Kidney epithelial cell (primary cell): Measurements from ENCODE around the gene GPR42. TPM values are rescaled to one million over a fixed set of nuclear protein-coding genes. Genes with fewer than 3 reads are reported as not detected.
"Not testable (repeated sequence)": the region's sequence is repeated elsewhere in the genome, so short reads cannot be mapped to it uniquely, and the experiment has no call there.

Experiments
- DNase-seq: peaks from one replicate; pipeline ENCODE4 v3.0.0-alpha.2; 2010; ENCODE audit warnings: low read depth
- H3K27me3 ChIP-seq: 2 replicates; pipeline ENCODE4 v1.6.0; 2011; ENCODE audit warnings: low read length; ENCODE audit not compliant: control insufficient read depth, insufficient read depth
- H3K36me3 ChIP-seq: 2 replicates; pipeline ENCODE4 v1.5.1; 2011; ENCODE audit warnings: low read length; ENCODE audit not compliant: control insufficient read depth, insufficient read depth
- H3K4me3 ChIP-seq: 2 replicates; pipeline ENCODE4 v1.5.1; 2011; ENCODE audit warnings: low read depth, mild to moderate bottlenecking, control low read depth, low read length
- total RNA-seq: library from RNA; depleted of rRNA; stranded (reverse); fragments of >200 nt; gene quantifications from 2 replicates; pipeline ENCODE4 v1.2.3, GENCODE V29; 2015
- TF ChIP-seq, protein P1 (sequence below): IDR thresholded peaks from 2 replicates; pipeline ENCODE4 v1.5.1; 2011; ENCODE audit warnings: mild to moderate bottlenecking, moderate library complexity, low read length, control low read depth, inconsistent platforms; ENCODE audit not compliant: insufficient read depth, poor library complexity, severe bottlenecking

GPR42 gene
- total RNA-seq, 1 donor from 2014 or later = not detected

DNA sequence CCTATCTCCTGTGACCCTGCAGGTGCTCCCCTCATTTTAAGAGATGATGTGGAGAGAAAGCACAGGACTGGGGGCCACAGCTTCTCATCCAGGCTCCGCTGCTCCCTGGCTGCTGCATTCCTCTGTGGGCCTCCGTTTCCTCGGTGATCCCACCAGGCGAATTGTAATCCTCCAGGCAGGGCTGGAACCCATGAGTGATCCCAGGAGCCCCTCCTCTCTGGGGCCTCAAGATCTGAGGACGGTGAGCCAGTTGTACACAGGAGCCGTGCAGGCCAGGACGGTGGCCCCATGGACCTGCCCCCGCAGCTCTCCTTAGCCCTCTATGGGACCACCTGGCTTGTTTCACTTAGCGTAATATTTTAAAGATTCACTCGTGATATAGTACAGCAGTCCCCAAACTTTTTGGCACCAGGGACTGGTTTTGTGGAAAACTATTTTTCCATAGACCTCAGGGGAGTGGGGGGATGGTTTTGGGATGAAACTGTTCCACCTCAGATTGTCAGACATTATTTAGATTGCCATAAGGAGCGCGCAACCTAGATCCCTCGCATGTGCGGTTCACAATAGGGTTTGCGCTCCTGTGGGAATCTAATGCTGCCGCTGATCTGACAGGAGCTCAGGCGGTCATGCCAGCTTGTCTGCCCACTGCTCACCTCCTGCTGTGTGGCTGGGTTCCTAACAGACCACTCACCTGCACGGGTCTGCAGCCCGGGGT, 7.0 kb upstream of the GPR42 start:
- Histone ChIP-seq H3K27me3 (no peaks in the 10 kb centered on the region), H3K4me3 (no peak overlapping the region), H3K36me3 (no peaks in the 10 kb centered on the region)
- TF ChIP-seq, protein P1, sequence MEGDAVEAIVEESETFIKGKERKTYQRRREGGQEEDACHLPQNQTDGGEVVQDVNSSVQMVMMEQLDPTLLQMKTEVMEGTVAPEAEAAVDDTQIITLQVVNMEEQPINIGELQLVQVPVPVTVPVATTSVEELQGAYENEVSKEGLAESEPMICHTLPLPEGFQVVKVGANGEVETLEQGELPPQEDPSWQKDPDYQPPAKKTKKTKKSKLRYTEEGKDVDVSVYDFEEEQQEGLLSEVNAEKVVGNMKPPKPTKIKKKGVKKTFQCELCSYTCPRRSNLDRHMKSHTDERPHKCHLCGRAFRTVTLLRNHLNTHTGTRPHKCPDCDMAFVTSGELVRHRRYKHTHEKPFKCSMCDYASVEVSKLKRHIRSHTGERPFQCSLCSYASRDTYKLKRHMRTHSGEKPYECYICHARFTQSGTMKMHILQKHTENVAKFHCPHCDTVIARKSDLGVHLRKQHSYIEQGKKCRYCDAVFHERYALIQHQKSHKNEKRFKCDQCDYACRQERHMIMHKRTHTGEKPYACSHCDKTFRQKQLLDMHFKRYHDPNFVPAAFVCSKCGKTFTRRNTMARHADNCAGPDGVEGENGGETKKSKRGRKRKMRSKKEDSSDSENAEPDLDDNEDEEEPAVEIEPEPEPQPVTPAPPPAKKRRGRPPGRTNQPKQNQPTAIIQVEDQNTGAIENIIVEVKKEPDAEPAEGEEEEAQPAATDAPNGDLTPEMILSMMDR = no peak
- DNase-seq = no peak

DNA sequence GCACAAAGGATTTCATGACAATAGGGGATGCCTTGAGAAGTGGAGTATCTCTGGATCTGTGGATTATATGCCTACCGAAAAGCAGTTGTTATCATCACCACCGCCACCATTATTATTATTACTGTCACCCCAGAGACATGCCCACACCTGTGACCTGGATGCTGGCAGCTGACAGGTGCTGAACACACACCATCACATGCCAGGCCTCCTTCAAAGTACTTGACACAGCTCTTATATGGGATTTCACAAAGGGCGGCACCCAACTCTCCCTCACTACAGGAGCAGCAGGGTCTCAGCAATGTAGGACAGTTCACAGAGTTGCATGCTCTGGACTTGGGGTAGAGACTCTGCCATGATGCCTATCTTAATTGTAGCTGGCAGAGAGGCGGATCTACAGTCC, 5.6 kb upstream of the GPR42 start:
- DNase-seq = no peak
- H3K27me3 ChIP-seq = no peaks in the 10 kb centered on the region
- TF ChIP-seq, protein P1 = no peak
- no peak overlapping the region for H3K4me3 ChIP-seq
- H3K36me3 ChIP-seq = no peaks in the 10 kb centered on the region

DNA sequence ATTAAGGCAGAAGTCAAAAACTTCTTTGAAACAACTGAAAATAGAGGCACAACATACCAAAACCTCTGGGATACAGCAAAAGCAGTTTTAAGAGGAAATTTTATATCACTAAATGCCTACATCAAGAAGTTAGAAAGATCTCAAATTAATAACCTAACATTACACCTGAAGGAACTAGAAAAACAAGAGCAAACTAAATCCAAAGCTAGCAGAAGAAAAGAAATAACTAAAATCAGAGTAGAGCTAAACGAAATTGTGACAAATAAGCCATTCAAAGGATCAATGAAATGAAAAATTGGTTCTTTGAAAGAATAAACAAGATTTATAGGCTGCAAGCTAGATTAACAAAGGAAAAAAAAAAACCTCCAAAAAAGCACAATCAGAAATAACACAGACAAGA, 2.5 kb upstream of the GPR42 start:
- DNase-seq = no peak
- Histone ChIP-seq H3K36me3 (no peaks in the 10 kb centered on the region), H3K4me3 (no peak overlapping the region), H3K27me3 (no peaks in the 10 kb centered on the region)
- TF ChIP-seq, protein P1 = no peak

DNA sequence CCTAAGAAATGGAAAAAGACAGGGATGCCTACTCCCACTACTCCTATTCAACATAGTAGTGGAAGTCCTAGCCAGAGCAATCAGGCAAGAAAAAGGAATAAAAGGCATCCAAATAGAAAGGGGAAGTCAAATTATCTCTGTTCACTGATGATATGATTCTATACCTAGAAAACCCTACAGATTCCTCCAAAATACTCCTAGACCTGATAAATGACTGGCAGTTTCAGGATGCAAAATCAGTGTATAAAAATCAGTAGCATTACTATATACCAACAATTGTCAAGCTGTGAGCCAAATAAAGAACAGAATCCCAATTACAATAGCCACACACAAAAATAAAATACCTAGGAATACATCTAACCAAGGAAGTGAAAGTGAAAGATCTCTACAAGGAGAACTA, 1.3 kb upstream of the GPR42 start:
- Histone ChIP-seq H3K27me3 (no peaks in the 10 kb centered on the region), H3K36me3 (no peaks in the 10 kb centered on the region), H3K4me3 (no peak overlapping the region)
- DNase-seq = no peak
- TF ChIP-seq, protein P1 = no peak

DNA sequence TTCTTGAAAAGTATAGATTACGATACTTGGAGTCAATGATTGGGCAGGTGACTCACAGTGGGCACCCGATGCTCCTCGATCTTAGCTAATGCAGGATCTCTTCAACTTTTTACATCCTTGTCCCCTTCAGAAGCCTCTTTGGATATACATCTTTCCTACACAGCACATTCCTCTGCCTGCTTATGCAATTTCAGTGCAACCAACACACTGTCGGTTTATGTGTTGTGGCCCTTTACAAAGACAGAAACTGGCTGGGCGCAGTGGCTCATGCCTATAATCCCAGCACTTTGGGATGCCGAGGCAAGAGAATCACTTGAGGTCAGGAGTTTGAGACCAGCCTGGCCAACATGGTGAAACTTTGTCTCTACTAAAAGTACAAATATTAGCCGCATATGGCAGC, 2.6 kb downstream of the GPR42 start:
- Histone ChIP-seq H3K36me3 (no peaks in the 10 kb centered on the region), H3K4me3 (no peak overlapping the region), H3K27me3 (no peaks in the 10 kb centered on the region)
- TF ChIP-seq, protein P1 = no peak
- DNase-seq = no peak

DNA sequence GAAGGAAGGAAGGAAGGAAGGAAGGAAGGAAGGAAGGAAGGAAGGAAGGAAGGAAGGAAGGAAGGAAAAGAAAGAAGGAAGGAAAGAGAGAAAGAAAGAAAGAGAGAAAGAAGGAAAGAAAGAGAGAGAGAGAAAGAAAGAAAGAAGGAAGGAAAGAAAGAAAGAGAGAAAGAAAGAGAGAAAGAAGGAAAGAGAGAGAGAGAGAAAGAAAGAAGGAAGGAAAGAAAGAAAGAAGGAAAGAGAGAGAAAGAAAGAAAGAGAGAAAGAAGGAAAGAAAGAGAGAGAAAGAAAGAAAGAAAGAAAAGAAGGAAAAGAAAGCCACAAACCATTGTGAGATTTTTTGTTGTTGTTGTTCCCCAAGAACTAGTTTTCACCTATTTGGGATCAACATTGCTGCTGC, 3.2 kb downstream of the GPR42 start:
- H3K27me3 ChIP-seq, H3K36me3 ChIP-seq: not testable (repeated sequence)

More for the DNA sequence above, 3.2 kb downstream of the GPR42 start:
- not testable (repeated sequence) for DNase-seq, H3K4me3 ChIP-seq
